Memory B cell (primary cell): ENCODE measurements around the gene TMEM200B.
"Not testable (repeated sequence)": the region's sequence is repeated elsewhere in the genome, so short reads cannot be mapped to it uniquely, and the experiment has no call there.

ENCODE experiments used
- ATAC-seq: fragments of 150-1000 bp; cut with Tn5 transposase; 2 replicates; pipeline ENCODE4 v1.10.0; 2021; ENCODE audit warnings: low read depth, mild to moderate bottlenecking, moderate library complexity
- DNase-seq, 2 donors: peaks; one replicate each; pipeline ENCODE4 v3.0.0; 2022; ENCODE audit warnings: low spot score in 2 of 2
- H3K27ac Mint-ChIP-seq: one replicate; pipeline ENCODE4 v1.8.0; 2022; ENCODE audit warnings: mild to moderate bottlenecking, moderate library complexity, mixed read lengths
- H3K27me3 Mint-ChIP-seq: one replicate; pipeline ENCODE4 v1.8.0; 2022; ENCODE audit warnings: mixed read lengths
- H3K36me3 Mint-ChIP-seq: one replicate; pipeline ENCODE4 v1.8.0; 2022; ENCODE audit warnings: mild to moderate bottlenecking, mixed read lengths
- H3K4me1 Mint-ChIP-seq: one replicate; pipeline ENCODE4 v1.8.0; 2022; ENCODE audit warnings: mixed read lengths
- H3K4me3 Mint-ChIP-seq: one replicate; pipeline ENCODE4 v1.8.0; 2022; ENCODE audit warnings: mild to moderate bottlenecking, moderate library complexity, mixed read lengths
- H3K9me3 Mint-ChIP-seq: one replicate; pipeline ENCODE4 v1.8.0; 2022; ENCODE audit warnings: mixed read lengths

TMEM200B gene

GRCh38 chr1:29082519-29082918 is 41.2 kb downstream of the TMEM200B start:
- Mint-ChIP-seq H3K4me3 (no peak overlapping the region), H3K27me3 (no peaks in the 10 kb centered on the region), H3K36me3 (peaks cover 3% of the 10 kb centered on the region), H3K27ac (no peak overlapping the region), H3K4me1 (no peaks in the 10 kb centered on the region), H3K9me3 (no peaks in the 10 kb centered on the region)
- ATAC-seq, result no peak
- DNase-seq, result no peak

- no peaks in the 10 kb centered on the region for H3K27me3 Mint-ChIP-seq
- H3K27ac Mint-ChIP-seq, result peak overlapping the region; percentile 45
- peaks cover 3% of the 10 kb centered on the region for H3K36me3 Mint-ChIP-seq
- H3K9me3 Mint-ChIP-seq, result no peaks in the 10 kb centered on the region
- ATAC-seq (no peak), DNase-seq (no peak)
- no peaks in the 10 kb centered on the region for H3K4me1 Mint-ChIP-seq
- H3K4me3 Mint-ChIP-seq, result no peak overlapping the region
These were observed 42.5 kb downstream of the TMEM200B start for GRCh38 chr1:29081201-29081600.

- not testable (repeated sequence) for H3K4me1 Mint-ChIP-seq, H3K27ac Mint-ChIP-seq, DNase-seq, H3K4me3 Mint-ChIP-seq, H3K36me3 Mint-ChIP-seq, ATAC-seq, H3K9me3 Mint-ChIP-seq, H3K27me3 Mint-ChIP-seq
These were observed 43.6 kb downstream of the TMEM200B start for GRCh38 chr1:29079916-29080629.

- H3K4me3 Mint-ChIP-seq, result no peak overlapping the region
- H3K36me3 Mint-ChIP-seq, result peaks cover 5% of the 10 kb centered on the region
- DNase-seq, result no peak
- H3K27ac Mint-ChIP-seq, result no peak overlapping the region
- no peak for ATAC-seq
- no peaks in the 10 kb centered on the region for H3K9me3 Mint-ChIP-seq
- H3K27me3 Mint-ChIP-seq, result no peaks in the 10 kb centered on the region
- no peaks in the 10 kb centered on the region for H3K4me1 Mint-ChIP-seq
These were observed 46.5 kb downstream of the TMEM200B start for GRCh38 chr1:29077155-29077554.
